HG03066 (cell line): Measurements from ENCODE around the gene TRIM27.
"Not testable (repeated sequence)": the region's sequence is repeated elsewhere in the genome, so short reads cannot be mapped to it uniquely, and the experiment has no call there.

Experiments used
- ATAC-seq: cut with Tn5 transposase; IDR thresholded peaks from one replicate; pipeline ENCODE4 v1.9.1; 2021; ENCODE audit warnings: low read depth; ENCODE audit not compliant: unreplicated experiment

TRIM27 gene

GRCh38 chr6:28865401-28866204, 58.2 kb downstream of the TRIM27 start:
- no peak for ATAC-seq

GRCh38 chr6:28864326-28864923, 59.4 kb downstream of the TRIM27 start:
- ATAC-seq, result no peak

- ATAC-seq, result no peak
These were observed 60.0 kb downstream of the TRIM27 start for GRCh38 chr6:28863604-28864325.

GRCh38 chr6:28862077-28862476, 61.7 kb downstream of the TRIM27 start:
- ATAC-seq, result no peak

- no peak for ATAC-seq
These were observed 62.4 kb downstream of the TRIM27 start for GRCh38 chr6:28861339-28861738.

- ATAC-seq, result no peak
These were observed 63.2 kb downstream of the TRIM27 start for GRCh38 chr6:28860581-28860980.

- no peak for ATAC-seq
These were observed 64.8 kb downstream of the TRIM27 start for GRCh38 chr6:28858963-28859362.

- ATAC-seq, result no peak
These were observed 67.2 kb downstream of the TRIM27 start for GRCh38 chr6:28856620-28857005.

- ATAC-seq, result not testable (repeated sequence)
These were observed 69.4 kb downstream of the TRIM27 start for GRCh38 chr6:28854405-28854804.
